Peyer's patch (tissue), 4 donors: ENCODE results near the gene YTHDF1.

Experiments
- CTCF ChIP-seq, 6 experiments: fragments of 450-650 bp in 4 of 6; fragments of 200-600 bp in 2 of 6; sonication (generic) in 1 of 6; IDR thresholded peaks; one replicate each; pipeline ENCODE4 v1.5.1; 2017 to 2019; ENCODE audit warnings: antibody characterized with exemption in 6 of 6, mild to moderate bottlenecking in 3 of 6, moderate library complexity in 1 of 6
- POLR2A ChIP-seq, 2 donors: fragments of 450-650 bp; IDR thresholded peaks; one replicate each; pipeline ENCODE4 v1.5.1; 2017; ENCODE audit warnings: antibody characterized with exemption in 2 of 2, mild to moderate bottlenecking in 2 of 2, moderate library complexity in 2 of 2

- TF ChIP-seq CTCF (IDR thresholded peaks at IDR 0.05), result no peak
- no peak for TF ChIP-seq POLR2A (IDR thresholded peaks at IDR 0.05)
Observed at GRCh38 chr20:63158845-63159244, 57.1 kb downstream of the YTHDF1 start.
